CD4-positive, alpha-beta T cell treated with Interleukin-15 for 1 hour (primary cell): ENCODE data around the gene IRS1.
"Not testable (repeated sequence)": the region's sequence is repeated elsewhere in the genome, so short reads cannot be mapped to it uniquely, and the experiment has no call there.

Source experiments
- DNase-seq: peaks from one replicate; pipeline ENCODE4 v3.0.0-alpha.2; 2020

The IRS1 gene, protein sequence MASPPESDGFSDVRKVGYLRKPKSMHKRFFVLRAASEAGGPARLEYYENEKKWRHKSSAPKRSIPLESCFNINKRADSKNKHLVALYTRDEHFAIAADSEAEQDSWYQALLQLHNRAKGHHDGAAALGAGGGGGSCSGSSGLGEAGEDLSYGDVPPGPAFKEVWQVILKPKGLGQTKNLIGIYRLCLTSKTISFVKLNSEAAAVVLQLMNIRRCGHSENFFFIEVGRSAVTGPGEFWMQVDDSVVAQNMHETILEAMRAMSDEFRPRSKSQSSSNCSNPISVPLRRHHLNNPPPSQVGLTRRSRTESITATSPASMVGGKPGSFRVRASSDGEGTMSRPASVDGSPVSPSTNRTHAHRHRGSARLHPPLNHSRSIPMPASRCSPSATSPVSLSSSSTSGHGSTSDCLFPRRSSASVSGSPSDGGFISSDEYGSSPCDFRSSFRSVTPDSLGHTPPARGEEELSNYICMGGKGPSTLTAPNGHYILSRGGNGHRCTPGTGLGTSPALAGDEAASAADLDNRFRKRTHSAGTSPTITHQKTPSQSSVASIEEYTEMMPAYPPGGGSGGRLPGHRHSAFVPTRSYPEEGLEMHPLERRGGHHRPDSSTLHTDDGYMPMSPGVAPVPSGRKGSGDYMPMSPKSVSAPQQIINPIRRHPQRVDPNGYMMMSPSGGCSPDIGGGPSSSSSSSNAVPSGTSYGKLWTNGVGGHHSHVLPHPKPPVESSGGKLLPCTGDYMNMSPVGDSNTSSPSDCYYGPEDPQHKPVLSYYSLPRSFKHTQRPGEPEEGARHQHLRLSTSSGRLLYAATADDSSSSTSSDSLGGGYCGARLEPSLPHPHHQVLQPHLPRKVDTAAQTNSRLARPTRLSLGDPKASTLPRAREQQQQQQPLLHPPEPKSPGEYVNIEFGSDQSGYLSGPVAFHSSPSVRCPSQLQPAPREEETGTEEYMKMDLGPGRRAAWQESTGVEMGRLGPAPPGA (N-terminal part only)

DNA sequence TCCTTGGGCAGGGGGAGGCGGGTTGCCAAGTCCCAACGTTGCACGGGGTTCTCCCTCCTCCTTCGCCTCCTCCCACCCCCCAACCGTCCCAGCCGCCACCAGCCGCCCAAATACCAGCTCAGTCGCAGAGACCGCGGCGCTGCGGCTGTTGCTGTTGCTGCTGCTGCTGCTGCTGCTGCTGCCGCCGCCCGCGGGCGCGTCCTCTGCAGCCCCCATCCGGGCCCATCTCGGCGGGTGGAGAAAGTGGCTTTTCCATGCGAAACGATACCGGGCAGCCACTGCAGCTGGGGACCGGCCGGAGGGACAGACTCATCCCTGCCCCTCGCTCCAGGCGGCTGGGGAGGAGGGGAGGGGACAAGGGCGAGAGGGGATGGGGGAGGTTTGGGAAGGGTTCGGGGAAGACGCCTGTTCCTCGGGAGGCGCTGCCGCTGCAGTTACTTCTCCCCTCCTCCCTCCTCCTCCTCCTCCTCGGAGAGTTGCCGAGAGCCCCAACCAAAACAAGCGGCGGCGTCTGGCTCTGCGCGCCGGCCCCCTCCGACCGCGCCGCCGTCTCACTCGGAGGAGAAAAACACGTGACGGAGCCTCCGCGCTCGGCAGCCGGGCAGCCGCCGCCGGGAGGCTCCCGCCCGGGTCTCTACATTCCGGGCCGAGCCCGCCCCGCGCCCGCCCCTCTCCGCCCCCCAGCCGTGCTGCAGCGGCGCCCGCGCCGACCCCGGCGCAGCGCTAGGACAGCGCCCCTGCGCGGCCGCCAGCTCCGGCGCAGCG lies at the start of gene IRS1:
Gene IRS1, minus strand, starts transcription at position 610 of the 765 bp plus-strand sequence. CDS start 1,082 bp downstream, outside the sequence.
- peak; percentile 61 for DNase-seq

DNA sequence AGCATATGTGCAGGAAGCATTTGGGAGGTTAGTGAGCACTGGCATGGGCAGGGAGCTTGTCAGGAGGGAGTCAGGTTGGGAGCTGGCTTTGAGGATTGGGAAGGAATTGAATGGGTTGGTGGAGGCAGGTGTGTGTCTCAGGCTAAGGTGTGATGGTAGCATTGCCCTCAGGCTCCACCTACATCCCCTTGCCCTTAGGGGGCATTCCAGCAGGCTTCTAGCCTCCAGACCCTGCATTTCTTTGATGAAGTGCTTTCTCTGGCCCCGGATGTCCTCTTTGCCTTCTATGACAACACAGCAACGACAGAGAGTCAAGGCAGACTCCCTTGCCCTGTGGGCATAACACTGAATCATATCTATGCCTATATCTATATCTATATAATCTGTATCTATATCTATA lies 49.7 kb upstream of the IRS1 start:
- no peak for DNase-seq

DNA sequence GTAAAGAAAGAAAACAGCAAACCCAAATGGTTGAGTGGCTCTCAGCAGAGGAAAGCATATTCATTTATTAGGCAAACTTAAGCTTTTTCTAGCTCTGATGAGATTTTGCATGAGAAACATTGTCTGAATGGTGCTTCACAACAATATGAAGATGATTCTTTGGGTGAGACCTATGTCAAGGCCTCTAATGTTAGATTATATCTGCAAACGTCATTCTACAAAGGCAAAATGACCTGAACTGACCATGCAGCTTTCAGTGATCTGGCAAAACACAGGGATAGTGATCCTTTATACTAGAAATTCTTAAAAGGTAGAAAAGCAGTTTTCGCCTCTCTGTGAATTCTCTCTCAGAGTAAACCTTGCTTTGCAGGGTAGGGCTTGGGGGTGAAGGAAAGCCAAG lies 47.9 kb upstream of the IRS1 start:
- no peak for DNase-seq

DNA sequence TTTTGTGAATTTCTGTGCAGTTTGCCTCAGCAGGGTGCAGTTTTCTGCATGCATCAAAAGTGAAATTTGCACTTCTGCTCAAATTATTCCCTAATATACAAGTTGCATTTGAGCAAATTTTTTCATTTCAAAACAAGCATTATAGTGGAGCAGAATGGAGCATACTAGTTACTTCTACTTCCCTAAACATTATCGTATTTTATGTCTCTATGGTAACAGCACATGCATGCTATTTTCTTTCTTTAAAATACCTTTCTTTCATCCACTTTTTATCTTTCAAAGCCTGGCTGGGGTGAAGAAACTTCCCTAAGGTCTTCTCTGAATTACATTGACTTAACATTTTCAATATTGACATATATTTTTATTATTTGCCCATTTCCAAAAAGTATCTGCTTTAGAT lies 47.5 kb upstream of the IRS1 start:
- no peak for DNase-seq

DNA sequence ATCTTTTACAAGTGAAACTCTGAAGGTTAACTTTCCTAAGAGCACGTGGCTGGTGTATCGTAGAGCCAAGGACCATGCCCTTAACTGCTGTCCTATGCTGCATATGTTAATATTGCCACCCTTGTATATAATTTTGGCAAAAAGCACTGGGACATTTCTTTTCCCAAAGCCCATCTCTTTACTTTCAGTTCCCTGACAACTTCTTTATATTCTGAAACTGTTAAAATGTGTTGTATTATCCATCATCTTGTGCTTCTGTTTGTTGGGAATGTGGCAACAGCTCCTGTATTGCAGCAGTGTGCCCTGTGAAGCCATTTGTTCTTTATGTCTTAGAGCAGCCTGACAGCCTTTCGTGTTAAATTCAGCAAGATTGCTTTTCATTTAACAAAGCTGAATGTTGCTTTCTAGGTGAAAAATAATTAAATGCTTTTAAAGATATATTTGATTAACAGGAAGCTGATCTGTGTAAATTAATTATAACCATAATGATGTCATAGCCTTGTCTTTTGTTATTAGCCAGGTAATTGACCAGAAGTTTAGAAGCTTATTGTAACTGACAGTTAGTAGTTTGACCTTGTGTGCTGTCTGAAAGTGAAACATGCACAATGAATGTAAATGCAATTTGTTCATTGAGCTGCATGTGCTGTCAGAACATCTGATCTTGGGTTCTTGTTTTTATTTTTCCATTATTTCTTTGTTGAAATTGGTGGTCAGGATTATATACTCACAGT lies 45.9 kb upstream of the IRS1 start:
- DNase-seq = no peak

DNA sequence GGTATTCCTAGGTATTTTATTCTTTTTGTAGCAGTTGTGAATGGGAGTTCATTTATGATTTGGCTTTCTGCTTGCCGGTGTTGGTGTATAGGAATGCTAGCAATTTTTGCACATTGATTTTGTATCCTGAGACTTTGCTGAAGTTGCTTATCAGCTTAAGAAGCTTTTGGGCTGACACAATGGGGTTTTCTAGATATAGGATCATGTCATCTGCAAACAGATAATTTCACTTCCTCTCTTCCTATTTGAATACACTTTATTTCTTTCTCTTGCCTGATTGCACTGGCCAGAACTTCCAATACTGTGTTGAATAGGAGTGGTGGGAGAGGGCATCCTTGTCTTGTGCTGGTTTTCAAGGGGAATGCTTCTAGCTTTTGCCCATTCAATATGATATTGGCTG lies 43.4 kb upstream of the IRS1 start:
- DNase-seq = not testable (repeated sequence)

DNA sequence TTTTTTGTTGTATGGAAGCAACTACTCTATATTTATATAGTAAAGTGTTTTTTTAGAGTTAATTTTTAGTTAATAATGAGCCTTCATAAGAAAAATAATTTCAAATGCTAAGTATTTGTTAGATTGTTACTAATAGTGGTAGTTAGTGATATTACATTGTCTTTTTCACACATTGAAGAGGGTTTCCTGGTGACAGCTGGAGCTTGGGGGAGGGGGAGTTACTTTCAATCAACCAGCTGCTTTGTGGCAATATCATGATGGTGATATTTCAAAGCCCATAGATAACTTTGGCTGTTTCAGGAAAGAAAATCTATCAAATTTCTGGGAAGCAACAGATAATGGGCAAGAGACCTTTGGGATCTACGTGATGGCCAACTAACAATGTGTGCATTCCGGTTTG lies 40.3 kb upstream of the IRS1 start:
- no peak for DNase-seq

DNA sequence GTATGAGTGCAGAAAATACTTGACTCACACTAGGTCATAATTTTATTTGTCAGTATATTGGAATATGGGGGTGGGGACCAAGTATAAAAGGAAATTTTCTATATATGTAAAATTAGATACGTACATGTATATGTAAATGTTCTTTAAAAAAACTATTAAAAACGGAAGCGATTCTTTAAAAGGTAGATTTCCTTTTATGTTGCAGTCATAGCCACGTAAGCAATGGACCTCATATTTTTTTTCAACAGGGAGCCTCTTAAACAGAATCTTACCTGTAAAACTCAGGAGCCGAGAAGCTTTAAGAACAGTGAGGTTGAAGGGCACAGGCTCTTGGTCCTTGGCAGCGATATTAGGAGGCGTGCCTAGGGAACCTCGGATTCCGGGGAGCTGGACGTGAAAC lies 39.5 kb upstream of the IRS1 start:
- no peak for DNase-seq

DNA sequence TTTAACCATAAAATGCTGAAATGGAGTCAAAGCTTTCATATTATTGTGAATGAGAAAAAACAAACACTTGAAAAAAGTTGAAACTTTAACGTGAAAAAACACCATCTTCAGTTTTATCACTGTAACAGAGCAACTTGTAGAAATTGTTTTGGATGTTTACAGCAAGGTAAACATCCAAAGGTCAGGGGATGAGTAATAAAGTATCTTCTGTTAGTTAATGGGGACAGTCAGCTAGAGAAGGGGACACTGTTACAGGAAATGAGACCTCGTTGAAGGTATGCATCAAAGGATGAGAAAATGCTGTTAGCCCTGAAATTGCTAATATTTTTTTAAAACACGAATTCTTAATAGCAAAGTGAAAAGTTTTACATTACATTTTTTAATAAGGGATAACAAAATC lies 39.1 kb upstream of the IRS1 start:
- DNase-seq = no peak

DNA sequence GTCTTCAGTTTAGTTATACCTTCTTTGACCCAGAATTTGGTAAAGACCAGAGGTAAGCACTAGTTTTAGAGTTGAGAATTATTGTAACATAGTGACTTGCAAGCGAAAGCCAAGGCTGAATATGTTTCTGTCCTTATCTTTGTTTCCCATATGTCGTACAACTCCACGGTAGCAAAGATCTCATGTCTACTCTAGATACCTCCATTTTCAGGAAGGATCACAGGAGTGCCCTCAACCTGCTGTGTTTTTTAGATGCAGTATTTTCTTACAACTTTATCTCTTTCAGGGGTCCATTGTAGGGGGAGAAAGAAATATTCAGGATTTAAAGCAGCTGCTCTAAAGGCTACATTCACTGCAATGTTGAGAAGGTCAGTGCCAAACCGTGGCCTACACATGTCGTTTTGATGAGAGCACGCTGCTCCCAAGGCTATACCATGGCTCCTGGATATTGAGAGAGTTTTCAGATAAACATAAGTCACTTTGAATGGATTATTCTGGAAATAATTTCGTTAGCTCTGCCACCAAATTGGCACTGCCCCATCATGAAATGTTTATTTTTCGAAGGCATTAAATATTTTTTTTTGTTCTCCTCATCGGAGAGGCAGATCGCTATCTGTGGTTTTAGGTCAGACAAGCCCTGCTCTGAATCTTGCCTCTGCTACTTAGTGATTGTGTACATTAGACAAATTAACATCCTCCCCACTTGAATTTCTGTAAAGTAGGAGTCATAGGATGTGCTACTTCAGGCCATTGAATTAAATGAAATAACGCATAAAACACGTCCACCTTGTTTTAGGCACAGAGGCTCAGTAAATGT lies 38.4 kb upstream of the IRS1 start:
- DNase-seq = no peak

DNA sequence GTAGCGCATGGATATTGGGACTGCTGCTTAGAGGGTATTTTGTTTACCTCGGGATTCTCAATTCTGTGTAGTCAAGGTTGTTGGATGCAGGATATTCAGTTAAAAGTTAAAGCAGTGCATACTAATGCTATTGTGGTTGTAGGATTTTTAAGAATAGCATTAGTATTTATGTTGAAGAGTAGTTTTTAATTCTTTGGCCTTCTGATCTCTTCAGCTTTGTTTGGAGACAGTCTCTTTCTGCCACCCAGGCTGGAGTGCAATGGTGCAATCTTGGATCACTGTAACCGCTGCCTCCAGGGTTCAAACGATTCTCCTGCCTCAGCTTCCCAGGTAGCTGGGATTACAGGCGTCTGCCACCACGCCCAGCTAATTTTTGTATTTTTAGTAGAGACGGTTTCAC lies 37.7 kb upstream of the IRS1 start:
- no peak for DNase-seq

DNA sequence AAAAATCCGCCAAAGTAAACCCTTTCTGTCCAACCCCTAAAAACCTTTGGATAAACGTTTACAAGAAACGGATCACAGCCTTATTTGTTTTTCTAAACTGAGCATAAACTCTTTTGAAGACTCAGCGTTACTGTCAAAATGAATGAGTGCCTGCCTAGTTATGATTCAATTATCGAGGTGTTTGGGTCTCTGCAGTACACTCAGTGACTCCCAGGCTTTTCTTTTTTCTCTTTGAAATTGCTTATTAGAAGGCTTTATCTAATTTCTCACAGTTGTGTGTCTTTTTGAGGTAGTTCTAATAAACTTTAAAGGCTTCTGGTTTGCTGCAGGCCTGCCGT lies 36.9 kb upstream of the IRS1 start:
- no peak for DNase-seq

DNA sequence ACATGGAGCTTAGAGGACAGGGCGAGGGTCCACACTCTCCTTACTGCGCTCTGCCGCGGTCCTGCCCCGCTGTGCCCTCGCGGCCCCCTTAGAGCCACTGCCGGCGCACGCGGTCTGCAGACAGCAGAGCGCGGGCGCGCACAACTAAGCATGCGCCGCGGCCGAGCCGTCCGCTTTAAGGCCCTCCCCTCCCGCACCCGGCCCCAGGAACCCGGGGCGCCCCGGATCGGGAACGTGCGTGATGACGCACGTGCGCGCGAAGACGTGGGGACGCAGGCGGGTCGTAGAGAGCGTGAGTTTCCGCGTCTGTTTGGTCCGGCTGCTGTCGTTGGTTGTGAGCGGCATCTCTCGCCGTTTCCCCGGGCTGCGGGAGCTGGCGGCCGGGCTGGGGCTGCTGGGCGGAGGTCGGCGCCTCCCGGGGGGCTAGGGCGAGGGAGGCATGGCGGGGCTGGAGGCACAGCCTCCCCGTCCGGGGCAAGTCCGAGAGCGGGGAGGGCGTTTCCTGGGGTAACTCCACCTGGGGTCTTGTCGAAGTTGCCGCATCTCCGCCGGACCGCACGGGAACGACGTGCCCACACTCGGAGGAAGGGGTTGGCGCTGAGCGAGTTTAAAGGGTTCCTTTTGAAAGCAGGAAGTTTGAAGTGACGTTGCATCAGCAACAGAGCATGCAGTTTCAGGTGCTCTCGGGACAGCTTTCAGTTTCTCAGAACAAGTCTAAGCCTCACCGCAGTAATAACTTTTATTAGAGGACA lies 36.4 kb upstream of the IRS1 start, which contains the start of gene RHBDD1:
Gene RHBDD1, plus strand, starts transcription at position 259 of the 752 bp plus-strand sequence. CDS start 28,640 bp downstream, outside the sequence.
- DNase-seq = peak; percentile 93

DNA sequence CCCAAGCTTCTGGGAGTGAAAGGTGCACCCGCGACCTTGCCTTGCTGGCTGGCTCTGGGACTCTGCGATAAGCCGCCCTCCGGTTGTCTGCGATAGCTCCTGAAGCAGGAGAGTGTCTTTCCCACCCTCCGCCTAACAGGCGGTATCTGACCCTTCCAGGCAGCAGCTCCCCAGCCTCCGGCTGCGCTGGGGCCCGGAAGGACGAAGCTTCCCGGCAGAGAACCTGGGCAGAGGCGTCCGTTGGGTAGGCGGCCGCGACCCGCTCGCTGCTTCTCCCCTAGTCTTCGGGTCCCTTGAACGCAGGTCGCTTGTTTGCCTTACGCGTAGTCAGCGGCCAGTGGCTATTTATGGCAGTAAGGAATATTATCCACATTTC lies 35.8 kb upstream of the IRS1 start:
- no peak for DNase-seq

DNA sequence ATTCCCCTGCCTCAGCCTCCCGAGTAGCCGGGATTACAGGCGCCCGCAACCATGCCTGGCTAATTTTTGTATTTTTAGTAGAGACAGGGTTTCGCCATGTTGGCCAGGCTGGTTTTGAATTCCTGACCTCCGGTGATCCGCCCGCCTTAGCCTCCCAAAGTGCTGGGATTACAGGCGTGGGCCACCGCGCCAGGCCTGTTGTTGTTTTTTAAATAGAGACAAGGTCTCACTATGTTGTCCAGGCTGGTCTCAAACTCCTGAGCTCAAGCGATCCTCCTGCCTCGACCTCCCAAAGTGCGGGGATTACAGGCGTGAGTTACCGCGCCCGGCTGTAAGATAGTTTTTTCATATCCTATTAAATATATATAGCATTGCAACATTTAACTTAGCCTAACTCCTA lies 35.3 kb upstream of the IRS1 start:
- DNase-seq = not testable (repeated sequence)

DNA sequence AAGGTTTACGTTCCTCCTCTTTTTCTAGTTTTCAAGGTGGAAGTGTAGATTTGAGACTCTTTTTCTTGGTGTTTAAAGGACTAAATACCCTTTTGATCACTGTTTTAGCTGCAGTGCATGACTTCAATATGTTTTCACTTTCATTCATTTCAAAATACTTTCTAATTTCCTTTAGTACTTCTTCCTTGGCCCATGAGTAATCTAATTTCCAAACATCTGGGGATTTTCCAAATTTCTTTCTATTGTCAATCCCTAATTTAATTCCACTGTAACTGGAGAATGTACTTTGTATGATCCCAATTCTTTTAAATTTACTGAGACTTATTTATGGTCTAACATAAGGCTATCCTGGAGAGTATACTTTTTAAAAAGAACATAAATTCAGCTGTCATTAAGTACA lies 32.4 kb upstream of the IRS1 start:
- DNase-seq = no peak

DNA sequence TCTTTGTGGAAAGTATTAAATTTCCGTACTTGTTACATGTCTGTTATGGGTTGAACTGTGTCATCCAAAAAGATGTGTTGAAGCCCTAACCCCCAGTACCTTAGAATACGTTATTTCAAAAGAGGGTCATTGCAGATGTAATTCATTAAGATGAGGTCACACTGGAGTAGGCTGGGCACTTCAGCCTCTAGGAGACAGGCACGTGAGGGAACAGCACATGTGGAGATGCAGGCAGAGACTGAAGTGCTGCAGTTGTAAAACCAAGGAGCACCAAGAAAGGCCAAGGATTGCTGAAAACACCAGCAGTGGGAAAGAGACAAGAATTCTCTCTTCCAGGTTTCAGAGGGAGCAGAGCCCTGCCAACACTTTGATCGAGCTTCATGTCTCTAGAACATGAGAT lies 31.6 kb upstream of the IRS1 start:
- no peak for DNase-seq

DNA sequence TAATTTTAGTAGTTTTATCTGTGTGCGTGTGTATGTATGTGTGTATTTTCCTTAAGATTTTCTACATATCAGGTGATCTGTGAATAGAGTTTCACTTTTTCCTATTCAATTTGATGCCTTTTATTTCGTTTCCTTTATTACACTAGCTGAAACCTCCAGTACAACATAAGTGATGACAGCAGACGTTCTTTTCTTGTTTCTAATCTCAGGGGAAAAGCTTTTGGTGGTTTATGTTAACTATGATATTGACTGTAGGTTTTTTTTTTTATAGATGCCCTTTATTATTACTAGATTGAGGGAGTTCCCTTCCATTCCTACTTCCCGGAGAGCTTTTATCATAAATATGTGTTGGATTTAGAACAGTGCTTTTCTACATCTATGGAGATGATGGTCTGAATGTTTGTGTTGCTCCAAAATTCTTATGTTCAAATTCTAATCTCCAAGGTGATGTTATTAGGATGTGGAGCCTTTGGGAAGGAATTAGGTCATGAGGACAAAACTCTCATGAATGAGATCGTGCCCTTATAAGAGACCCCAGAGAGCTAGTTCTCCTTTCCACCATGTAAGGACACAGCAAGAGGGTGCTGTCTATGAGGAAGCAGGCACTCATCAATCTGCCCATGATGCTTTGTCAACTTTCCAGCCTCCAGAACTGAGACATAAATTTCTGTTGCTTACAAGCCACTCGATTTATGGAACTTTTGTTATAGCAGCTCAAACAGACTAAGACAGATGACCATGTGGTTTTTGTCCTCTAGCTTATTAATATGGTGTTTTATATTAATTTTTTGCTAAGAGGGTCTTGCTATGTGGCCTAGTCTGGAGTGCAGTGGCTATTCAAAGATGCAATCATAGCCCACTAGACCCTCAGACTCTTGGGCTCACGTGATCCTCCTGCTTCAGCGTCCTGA lies 30.4 kb upstream of the IRS1 start:
- no peak for DNase-seq

DNA sequence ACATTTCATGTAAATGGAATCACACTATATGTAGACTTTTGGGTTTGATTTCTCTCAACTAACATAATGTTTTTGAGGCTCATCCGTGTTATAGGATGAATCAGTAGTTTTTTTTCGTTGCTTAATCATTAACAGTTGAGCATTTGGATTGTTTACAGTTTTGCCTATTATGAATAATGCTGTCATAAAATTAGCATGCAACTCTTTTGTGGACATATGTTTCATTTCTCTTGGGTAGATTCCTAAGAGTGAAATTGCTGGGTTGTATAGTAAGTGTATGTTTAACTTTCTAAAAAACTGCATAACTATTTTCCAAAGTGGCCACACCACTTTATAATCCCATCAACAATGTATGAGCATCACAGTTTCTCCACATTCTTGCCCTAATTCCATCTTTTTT lies 28.6 kb upstream of the IRS1 start:
- no peak for DNase-seq

DNA sequence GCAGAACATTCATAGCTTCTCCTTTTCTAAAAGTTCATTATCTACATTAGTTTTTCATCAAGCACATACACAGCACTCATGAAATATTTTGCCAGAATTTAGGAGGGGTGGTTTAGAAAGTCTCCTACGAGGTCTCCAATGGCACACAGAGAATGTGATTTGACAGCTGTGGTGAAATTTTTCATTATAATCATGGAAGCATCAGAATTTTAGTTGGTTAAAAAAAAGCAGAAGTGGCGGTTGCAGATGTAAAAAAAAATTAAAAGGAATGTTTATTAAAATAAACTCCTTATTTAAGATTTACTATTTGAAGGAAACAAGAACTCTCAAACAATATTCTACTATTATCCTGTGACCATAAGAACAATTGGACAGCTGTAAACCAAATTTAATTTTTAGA lies 25.4 kb upstream of the IRS1 start:
- DNase-seq = no peak
